Naive B cell (primary cell): ENCODE results near the gene OVCH2. TPM values are rescaled to one million over a fixed set of nuclear protein-coding genes. Genes with fewer than 3 reads are reported as not detected.

Experiments
- ATAC-seq, 2 donors: fragments of 150-1000 bp; cut with Tn5 transposase; 2 replicates each; pipeline ENCODE4 v1.10.0; 2021; ENCODE audit warnings: low read depth in 2 of 2, mild to moderate bottlenecking in 2 of 2, moderate library complexity in 2 of 2
- DNase-seq: peaks from one replicate; pipeline ENCODE4 v3.0.0; 2022
- H3K27ac Mint-ChIP-seq, 6 donors: one replicate each; pipeline ENCODE4 v1.8.0; 2020 to 2022; ENCODE audit warnings: mild to moderate bottlenecking in 6 of 6, mixed read lengths in 6 of 6, moderate library complexity in 5 of 6, inconsistent platforms in 2 of 6
- H3K27me3 Mint-ChIP-seq, 3 donors: one replicate each; pipeline ENCODE4 v1.8.0; 2021 to 2022; ENCODE audit warnings: mixed read lengths in 3 of 3, mild to moderate bottlenecking in 1 of 3
- H3K36me3 Mint-ChIP-seq, 2 donors: one replicate each; pipeline ENCODE4 v1.8.0; 2020 to 2022; ENCODE audit warnings: mixed read lengths in 2 of 2, inconsistent platforms in 1 of 2, mild to moderate bottlenecking in 1 of 2
- H3K4me1 Mint-ChIP-seq, 3 donors: one replicate each; pipeline ENCODE4 v1.8.0; 2020 to 2022; ENCODE audit warnings: mixed read lengths in 3 of 3, inconsistent platforms in 1 of 3, mild to moderate bottlenecking in 1 of 3, moderate library complexity in 1 of 3
- H3K4me3 Mint-ChIP-seq, 8 donors: one replicate each; pipeline ENCODE4 v1.8.0; 2020 to 2022; ENCODE audit warnings: mild to moderate bottlenecking in 8 of 8, mixed read lengths in 8 of 8, moderate library complexity in 8 of 8, inconsistent platforms in 2 of 8
- H3K9me3 Mint-ChIP-seq, 7 donors: one replicate each; pipeline ENCODE4 v1.8.0; 2020 to 2022; ENCODE audit warnings: mixed read lengths in 7 of 7, mild to moderate bottlenecking in 5 of 7, inconsistent platforms in 2 of 7, moderate library complexity in 1 of 7
- polyA plus RNA-seq, 6 donors: library from polyadenylated mRNA; unstranded; fragments of 300-500 nt; fragmentation: Illumina TruSeq; gene quantifications; one replicate each; pipeline ENCODE4 v1.2.3, GENCODE V29; 2021; ENCODE audit warnings: low read depth in 6 of 6

The OVCH2 gene
- polyA plus RNA-seq, 6 donors from 2014 or later = not detected

GRCh38 chr11:7686761-7687160, 19.5 kb downstream of the OVCH2 start:
- Mint-ChIP-seq H3K4me1 (no peaks in the 10 kb centered on the region), H3K27ac (no peak overlapping the region), H3K9me3 (no peaks in the 10 kb centered on the region), H3K27me3 (peaks cover 19 to 33% (median 26%) of the 10 kb centered on the region in 3 donors), H3K36me3 (no peaks in the 10 kb centered on the region), H3K4me3 (no peak overlapping the region)
- ATAC-seq = no peak
- DNase-seq = no peak

- H3K4me3 Mint-ChIP-seq = no peak overlapping the region
- DNase-seq = no peak
- no peaks in the 10 kb centered on the region for H3K36me3 Mint-ChIP-seq
- H3K27ac Mint-ChIP-seq = no peak overlapping the region
- H3K9me3 Mint-ChIP-seq = peaks cover 0 to 5% (median 2%) of the 10 kb centered on the region in 7 donors
- no peak for ATAC-seq
- H3K27me3 Mint-ChIP-seq = peaks cover 30 to 34% (median 33%) of the 10 kb centered on the region in 3 donors
- no peaks in the 10 kb centered on the region for H3K4me1 Mint-ChIP-seq
These were observed 22.7 kb downstream of the OVCH2 start for GRCh38 chr11:7683571-7683970.

- Mint-ChIP-seq H3K4me1 (peaks cover 6 to 10% (median 10%) of the 10 kb centered on the region in 3 donors), H3K9me3 (peaks cover 0 to 26% (median 8%) of the 10 kb centered on the region in 7 donors), H3K27ac (no peak overlapping the region), H3K4me3 (no peak overlapping the region), H3K27me3 (peaks cover 63 to 77% (median 63%) of the 10 kb centered on the region in 3 donors), H3K36me3 (peaks cover 5 to 6% of the 10 kb centered on the region in 2 donors)
- DNase-seq = no peak
- no peak for ATAC-seq
These were observed 28.5 kb downstream of the OVCH2 start for GRCh38 chr11:7677796-7678201.

DNA sequence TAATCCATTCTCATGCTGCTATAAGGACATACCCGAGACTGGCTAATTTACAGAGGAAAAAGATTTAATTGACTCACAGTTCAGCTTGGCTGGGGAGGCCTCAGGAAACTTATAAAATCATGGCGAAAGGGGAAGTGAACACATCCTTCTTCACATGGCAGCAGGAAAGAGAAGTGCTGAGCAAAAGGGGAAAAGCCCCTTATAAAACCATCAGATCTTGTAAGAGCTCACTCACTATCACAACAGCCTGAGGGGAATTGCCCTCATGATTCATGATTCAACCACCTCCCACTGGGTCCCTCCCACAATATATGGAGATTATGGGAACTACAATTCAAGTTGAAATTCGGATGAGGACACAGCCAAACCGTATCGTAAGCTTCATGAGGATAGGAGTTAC, 29.2 kb downstream of the OVCH2 start:
- Mint-ChIP-seq H3K27me3 (peaks cover 70 to 84% (median 71%) of the 10 kb centered on the region in 3 donors), H3K4me3 (no peak overlapping the region), H3K36me3 (peaks cover 5 to 6% of the 10 kb centered on the region in 2 donors), H3K9me3 (peaks cover 0 to 26% (median 8%) of the 10 kb centered on the region in 7 donors), H3K4me1 (peaks cover 9 to 16% (median 10%) of the 10 kb centered on the region in 3 donors), H3K27ac (no peak overlapping the region)
- DNase-seq = no peak
- ATAC-seq = no peak

GRCh38 chr11:7675631-7676030, 30.6 kb downstream of the OVCH2 start:
- Mint-ChIP-seq H3K4me3 (no peak overlapping the region), H3K36me3 (peaks cover 5 to 6% of the 10 kb centered on the region in 2 donors), H3K4me1 (peaks cover 9 to 16% (median 10%) of the 10 kb centered on the region in 3 donors), H3K27ac (no peak overlapping the region), H3K9me3 (peaks cover 0 to 22% (median 8%) of the 10 kb centered on the region in 7 donors), H3K27me3 (peaks cover 74 to 86% (median 78%) of the 10 kb centered on the region in 3 donors)
- DNase-seq = no peak
- ATAC-seq = no peak

DNA sequence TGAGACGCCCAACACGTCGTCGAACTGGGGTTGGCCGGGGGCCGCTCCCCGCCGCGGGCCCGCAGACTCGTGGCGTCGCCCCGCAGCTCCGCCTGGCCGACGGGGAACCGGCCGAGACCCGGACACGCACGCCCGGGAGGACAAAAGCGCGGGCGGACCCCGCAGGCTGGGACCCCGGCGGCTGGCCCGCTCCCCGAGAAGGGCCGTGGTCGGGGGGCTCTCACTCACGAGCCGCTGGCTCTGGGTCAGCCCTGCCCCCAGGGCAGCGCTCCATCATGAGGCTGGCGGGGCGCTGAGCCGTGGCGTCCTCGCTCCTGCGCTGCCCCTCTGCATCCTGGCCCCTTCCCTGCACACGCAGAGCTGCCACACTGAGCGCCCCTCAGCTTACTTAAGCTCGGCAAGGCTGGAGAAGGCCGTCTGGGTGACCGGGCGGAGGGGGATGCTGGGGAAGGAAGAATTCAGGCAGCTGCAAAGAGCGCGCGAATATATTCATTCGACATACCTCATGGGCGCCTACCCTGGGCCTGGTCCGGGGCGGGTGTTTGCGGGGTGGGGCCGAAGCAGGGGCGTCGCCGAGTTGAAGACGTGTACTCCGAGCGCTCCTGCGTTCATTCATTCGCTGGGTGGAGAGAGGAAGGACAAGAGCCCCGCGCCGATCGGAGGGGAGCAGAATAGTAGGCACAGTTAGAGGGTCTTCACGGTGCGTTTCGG, 32.4 kb downstream of the OVCH2 start:
- Mint-ChIP-seq H3K4me3 (peak overlapping the region; percentile 54 to 90 (median 85)), H3K4me1 (peaks cover 9 to 16% (median 10%) of the 10 kb centered on the region in 3 donors), H3K9me3 (peaks cover 0 to 22% (median 6%) of the 10 kb centered on the region in 7 donors), H3K27ac (peak overlapping the region in 3 of 6 donors; percentile 20 to 97 (median 54)), H3K36me3 (peaks cover 5 to 6% of the 10 kb centered on the region in 2 donors), H3K27me3 (peaks cover 65 to 73% (median 68%) of the 10 kb centered on the region in 3 donors)
- peak; percentile 56 to 67 for ATAC-seq
- DNase-seq = no peak

DNA sequence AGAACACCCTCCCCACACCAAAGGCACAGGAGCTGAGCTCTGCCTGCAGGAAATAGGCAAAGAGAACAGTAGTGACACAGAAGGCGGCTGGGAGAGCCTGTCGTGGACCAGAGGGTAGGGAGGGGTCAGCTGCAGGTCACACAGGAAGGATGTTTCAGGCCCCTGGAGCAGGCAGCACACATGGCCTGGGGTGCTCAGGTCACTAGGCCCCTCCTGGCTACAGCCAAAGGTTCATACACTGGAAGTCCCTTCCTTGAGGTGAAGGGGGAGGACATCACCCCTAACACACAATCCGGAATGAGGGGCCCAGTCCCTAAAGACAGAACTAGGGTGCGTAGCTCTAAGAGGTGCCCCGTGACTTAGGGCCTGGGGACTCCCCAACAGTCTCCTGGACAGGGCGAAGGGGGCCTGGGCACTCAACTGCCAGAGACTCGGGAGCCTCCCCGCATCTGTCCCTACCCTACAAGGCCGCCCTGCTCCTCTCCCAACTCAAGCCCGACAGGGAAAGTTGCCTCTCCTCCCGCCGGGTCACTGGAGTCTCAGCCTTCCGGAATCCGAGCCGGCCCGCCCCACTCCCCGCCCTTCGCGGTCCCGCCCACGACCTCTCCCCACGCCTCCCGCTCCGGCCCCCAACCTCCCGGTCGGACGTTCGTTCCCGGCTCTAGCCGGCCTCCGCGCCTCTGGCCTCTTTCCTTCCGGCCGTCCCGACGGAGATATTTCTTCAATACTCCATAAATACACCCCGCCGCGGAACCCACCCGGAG, 33.1 kb downstream of the OVCH2 start, which contains the start of gene CYB5R2:
Gene CYB5R2, minus strand, starts transcription at position 541 of the 764 bp plus-strand sequence. CDS start 675 bp downstream, outside the sequence.
- Mint-ChIP-seq H3K27me3 (peaks cover 63 to 68% (median 64%) of the 10 kb centered on the region in 3 donors), H3K27ac (peak within 1 kb of the TSS in 3 of 6 donors; percentile 20 to 97 (median 54)), H3K4me1 (peaks cover 9 to 16% (median 10%) of the 10 kb centered on the region in 3 donors), H3K9me3 (peaks cover 0 to 20% (median 6%) of the 10 kb centered on the region in 7 donors), H3K4me3 (peak within 1 kb of the TSS; percentile 59 to 90 (median 85)), H3K36me3 (peaks cover 5 to 6% of the 10 kb centered on the region in 2 donors)
- DNase-seq (no peak), ATAC-seq (peak; percentile 26 to 44)

GRCh38 chr11:7672276-7672959, 33.9 kb downstream of the OVCH2 start:
- H3K4me3 Mint-ChIP-seq = peak overlapping the region in 7 of 8 donors; percentile 59 to 85 (median 73)
- peak overlapping the region in 3 of 6 donors; percentile 8 to 52 (median 32) for H3K27ac Mint-ChIP-seq
- ATAC-seq (no peak), DNase-seq (no peak)
- H3K36me3 Mint-ChIP-seq = peaks cover under 1 to 5% of the 10 kb centered on the region in 2 donors
- H3K27me3 Mint-ChIP-seq = peaks cover 55 to 61% (median 56%) of the 10 kb centered on the region in 3 donors
- H3K4me1 Mint-ChIP-seq = peaks cover 9 to 16% (median 10%) of the 10 kb centered on the region in 3 donors
- H3K9me3 Mint-ChIP-seq = peaks cover 0 to 13% (median 3%) of the 10 kb centered on the region in 7 donors

- H3K4me3 Mint-ChIP-seq = peak overlapping the region in 2 of 8 donors; percentile 59
- ATAC-seq (peak in 1 of 2 donors; percentile 20), DNase-seq (no peak)
- peaks cover 47 to 55% (median 54%) of the 10 kb centered on the region in 3 donors for H3K27me3 Mint-ChIP-seq
- peak overlapping the region in 1 of 6 donors; percentile 52 for H3K27ac Mint-ChIP-seq
- H3K9me3 Mint-ChIP-seq = peaks cover 0 to 5% (median 0%) of the 10 kb centered on the region in 7 donors
- H3K36me3 Mint-ChIP-seq = no peaks in the 10 kb centered on the region
- H3K4me1 Mint-ChIP-seq = peaks cover 9 to 16% (median 10%) of the 10 kb centered on the region in 3 donors
These were observed 34.7 kb downstream of the OVCH2 start for GRCh38 chr11:7671347-7672215.

GRCh38 chr11:7670641-7671040, 35.6 kb downstream of the OVCH2 start:
- Mint-ChIP-seq H3K9me3 (peaks cover 0 to 2% (median 0%) of the 10 kb centered on the region in 7 donors), H3K27ac (peak overlapping the region in 2 of 6 donors; percentile 21 to 64), H3K36me3 (no peaks in the 10 kb centered on the region), H3K4me3 (no peak overlapping the region), H3K4me1 (peaks cover 13 to 18% (median 15%) of the 10 kb centered on the region in 3 donors), H3K27me3 (peaks cover 42 to 49% (median 44%) of the 10 kb centered on the region in 3 donors)
- ATAC-seq = no peak
- DNase-seq = no peak

DNA sequence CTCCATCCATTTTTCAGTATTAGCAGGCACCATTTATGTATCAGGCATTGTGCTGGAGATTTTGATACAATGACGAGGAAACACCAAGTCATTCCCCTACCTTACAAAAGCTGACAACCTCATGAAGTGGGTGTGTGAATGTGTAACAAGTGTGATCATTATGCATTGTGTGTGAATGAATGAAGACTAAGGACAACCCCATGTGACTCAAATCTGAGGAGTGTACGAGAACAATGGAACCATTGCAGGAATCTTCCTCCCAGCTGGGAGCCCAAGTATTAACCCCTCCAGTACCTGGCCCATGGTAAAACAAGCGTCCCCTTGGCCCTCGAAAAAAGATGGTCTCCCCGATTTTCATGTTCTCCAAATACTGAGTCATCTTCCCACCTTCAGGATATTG, 37.4 kb downstream of the OVCH2 start:
- ATAC-seq = no peak
- Mint-ChIP-seq H3K27ac (no peak overlapping the region), H3K4me3 (peak overlapping the region in 1 of 8 donors; percentile 17), H3K4me1 (peaks cover 8 to 12% (median 11%) of the 10 kb centered on the region in 3 donors), H3K36me3 (no peaks in the 10 kb centered on the region), H3K9me3 (no peaks in the 10 kb centered on the region), H3K27me3 (peaks cover 25 to 32% (median 27%) of the 10 kb centered on the region in 3 donors)
- DNase-seq = no peak

DNA sequence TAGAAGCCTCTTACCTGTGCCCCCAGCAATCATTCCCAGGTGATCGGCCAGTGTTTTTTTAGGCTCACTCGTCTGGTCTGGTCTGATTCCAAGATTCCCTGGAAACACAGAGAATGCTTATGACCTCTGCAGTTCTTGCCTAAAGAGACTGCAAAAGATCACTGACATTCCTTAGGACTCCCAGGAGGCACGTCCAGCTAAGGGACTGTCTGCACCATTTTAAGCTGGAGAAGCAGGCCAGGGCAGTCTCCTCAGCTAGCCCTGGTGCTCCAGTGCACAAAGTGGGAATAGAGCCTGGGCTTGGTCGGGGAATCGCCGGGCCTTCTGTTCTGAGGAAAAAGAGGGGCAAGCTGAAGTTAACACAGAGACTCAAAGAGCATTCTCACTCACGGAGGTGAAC, 37.8 kb downstream of the OVCH2 start:
- H3K9me3 Mint-ChIP-seq = no peaks in the 10 kb centered on the region
- H3K4me3 Mint-ChIP-seq = no peak overlapping the region
- no peak for ATAC-seq
- DNase-seq = no peak
- H3K36me3 Mint-ChIP-seq = no peaks in the 10 kb centered on the region
- H3K27me3 Mint-ChIP-seq = peaks cover 22 to 27% (median 24%) of the 10 kb centered on the region in 3 donors
- H3K4me1 Mint-ChIP-seq = peaks cover 6 to 12% (median 9%) of the 10 kb centered on the region in 3 donors
- H3K27ac Mint-ChIP-seq = no peak overlapping the region
